Forelimb muscle (tissue), 1 donor: ENCODE data around the gene RHBDF1. TPM values are rescaled to one million over a fixed set of nuclear protein-coding genes. Genes with fewer than 3 reads are reported as not detected.
"Not testable (repeated sequence)": the region's sequence is repeated elsewhere in the genome, so short reads cannot be mapped to it uniquely, and the experiment has no call there.

Source experiments
- DNase-seq: peaks from one replicate; pipeline ENCODE4 v3.0.0-alpha.2; 2013; ENCODE audit warnings: low read depth
- polyA plus RNA-seq: library from polyadenylated mRNA; unstranded; fragments of 120-200 nt; gene quantifications from one replicate; pipeline ENCODE4 v1.2.1, GENCODE V29; 2013; ENCODE audit not compliant: insufficient read length

RHBDF1 gene
- polyA plus RNA-seq, 1 donor, result 38.1 TPM

DNA sequence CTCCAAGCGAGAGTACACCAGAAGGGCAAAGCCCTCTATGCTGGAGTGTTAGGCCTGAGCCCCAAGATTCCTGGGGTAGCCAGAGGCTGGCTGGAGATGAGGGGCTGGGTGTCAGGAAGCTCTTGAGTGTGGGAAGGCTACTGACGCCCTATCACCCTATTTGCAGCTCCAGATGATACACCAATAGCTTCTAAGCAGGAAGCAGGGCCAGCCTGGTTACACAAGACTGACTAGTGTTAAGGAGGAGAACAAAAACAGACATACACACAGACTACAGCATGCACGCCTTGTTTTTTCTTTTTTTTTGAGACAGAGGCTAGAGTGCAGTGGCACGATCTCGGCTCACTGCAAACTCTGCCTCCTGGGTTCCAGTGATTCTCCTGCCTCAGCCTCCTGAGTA is 34.9 kb downstream of the RHBDF1 start:
- no peak for DNase-seq

- DNase-seq, result no peak
Observed at GRCh38 chr16:36336-36984, 36.0 kb downstream of the RHBDF1 start.

- DNase-seq, result no peak
Observed at GRCh38 chr16:35678-36305, 36.6 kb downstream of the RHBDF1 start.

GRCh38 chr16:35011-35677 is 37.3 kb downstream of the RHBDF1 start:
- no peak for DNase-seq

GRCh38 chr16:34648-34987 is 37.8 kb downstream of the RHBDF1 start:
- no peak for DNase-seq

GRCh38 chr16:33877-34647 is 38.4 kb downstream of the RHBDF1 start:
- DNase-seq, result no peak

DNA sequence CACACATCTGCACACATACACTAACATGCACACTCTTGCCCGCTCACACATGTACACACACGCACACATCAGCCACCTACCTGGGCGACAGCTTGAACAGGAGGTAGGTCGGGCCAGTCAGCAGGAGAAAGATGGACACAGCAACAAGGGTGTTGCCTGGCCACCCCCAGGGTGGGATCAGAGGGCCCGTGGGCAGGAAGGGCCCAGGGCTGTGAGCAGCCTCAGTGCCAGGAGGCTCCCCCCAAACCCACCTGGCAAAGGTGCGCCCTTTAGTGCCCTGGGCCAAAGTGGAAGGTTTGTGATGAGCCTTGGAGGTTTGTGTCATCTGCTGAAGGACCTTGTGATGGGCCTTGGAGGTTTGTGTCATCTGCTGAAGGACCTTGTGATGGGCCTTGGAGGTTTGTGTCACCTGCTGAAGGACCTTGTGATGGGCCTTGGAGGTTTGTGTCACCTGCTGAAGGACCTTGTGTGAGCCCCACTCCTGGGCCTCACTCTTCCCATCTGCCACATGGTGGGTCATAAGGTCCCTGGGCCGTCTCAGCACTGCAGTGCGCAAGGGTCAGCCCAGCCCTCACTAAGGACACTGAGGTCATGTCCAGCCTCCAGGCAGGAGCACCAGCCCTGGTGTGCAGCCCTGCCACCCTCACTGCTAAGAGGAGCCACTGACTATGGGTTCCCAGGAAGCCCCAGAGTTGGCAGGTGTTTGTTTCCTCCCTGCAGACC is 39.1 kb downstream of the RHBDF1 start:
- DNase-seq, result not testable (repeated sequence)

GRCh38 chr16:30627-31026 is 41.8 kb downstream of the RHBDF1 start:
- DNase-seq, result not testable (repeated sequence)

GRCh38 chr16:25926-26348 is 46.5 kb downstream of the RHBDF1 start:
- not testable (repeated sequence) for DNase-seq

- not testable (repeated sequence) for DNase-seq
Observed at GRCh38 chr16:24151-24550, 48.3 kb downstream of the RHBDF1 start.

DNA sequence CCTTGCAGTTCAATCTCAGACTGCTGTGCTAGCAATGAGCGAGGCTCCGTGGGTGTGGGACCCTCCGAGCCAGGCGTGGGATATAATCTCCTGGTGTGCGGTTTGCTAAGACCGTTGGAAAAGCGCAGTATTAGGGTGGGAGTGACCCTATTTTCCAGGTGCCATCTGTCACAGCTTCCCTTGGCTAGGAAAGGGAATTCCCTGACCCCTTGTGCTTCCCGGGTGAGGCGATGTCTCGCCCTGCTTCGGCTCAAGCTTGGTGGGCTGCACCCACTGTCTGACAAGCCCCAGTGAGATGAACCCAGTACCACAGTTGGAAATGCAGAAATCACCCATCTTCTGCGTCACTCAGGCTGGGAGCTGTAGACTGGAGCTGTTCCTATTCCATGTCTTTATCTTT is 51.5 kb downstream of the RHBDF1 start:
- not testable (repeated sequence) for DNase-seq

GRCh38 chr16:17062-17765 is 55.2 kb downstream of the RHBDF1 start:
- not testable (repeated sequence) for DNase-seq

GRCh38 chr16:10772-11171 is 61.7 kb downstream of the RHBDF1 start:
- not testable (repeated sequence) for DNase-seq

DNA sequence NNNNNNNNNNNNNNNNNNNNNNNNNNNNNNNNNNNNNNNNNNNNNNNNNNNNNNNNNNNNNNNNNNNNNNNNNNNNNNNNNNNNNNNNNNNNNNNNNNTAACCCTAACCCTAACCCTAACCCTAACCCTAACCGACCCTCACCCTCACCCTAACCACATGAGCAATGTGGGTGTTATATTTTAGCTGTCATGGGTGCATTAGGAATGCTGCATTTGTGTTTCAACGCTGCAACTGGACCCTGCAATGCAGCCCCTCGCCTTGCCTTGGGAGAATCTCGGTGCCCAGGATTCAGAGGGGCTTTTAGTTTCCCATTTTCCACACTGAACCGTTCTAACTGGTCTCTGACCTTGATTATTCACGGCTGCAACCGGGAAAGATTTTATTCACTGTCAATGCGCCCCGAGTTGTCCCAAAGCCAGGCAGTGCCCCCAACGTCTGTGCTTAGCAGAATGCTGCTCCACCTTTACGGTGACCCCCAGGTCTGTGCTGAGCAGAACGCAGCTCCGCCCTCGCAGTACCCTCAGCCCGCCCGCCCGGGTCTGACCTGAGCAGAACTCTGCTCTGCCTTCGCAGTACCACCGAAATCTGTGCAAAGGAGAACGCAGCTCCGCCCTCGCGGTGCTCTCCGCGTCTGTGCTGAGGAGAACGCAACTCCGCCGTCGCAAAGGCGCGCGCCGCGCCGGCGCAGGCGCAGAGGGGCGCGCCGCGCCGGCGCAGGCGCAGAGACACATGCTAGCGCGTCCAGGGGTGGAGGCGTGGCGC is 62.3 kb downstream of the RHBDF1 start:
- DNase-seq, result no peak

Other genes with a start within 250 kb of the RHBDF1 start
- gene POLR3K, start 19.0 kb downstream of the RHBDF1 start, polyA plus RNA-seq, result 6.7 TPM
- gene SNRNP25, start 18.8 kb downstream of the RHBDF1 start, polyA plus RNA-seq, result 30.6 TPM
- gene MPG, start 5.6 kb upstream of the RHBDF1 start, polyA plus RNA-seq, result 23.4 TPM
- gene NPRL3, start 66.0 kb upstream of the RHBDF1 start, polyA plus RNA-seq, result 25.5 TPM
- gene HBZ, start 80.0 kb upstream of the RHBDF1 start, polyA plus RNA-seq, result 4.9 TPM
- gene HBM, start 93.3 kb upstream of the RHBDF1 start, polyA plus RNA-seq, result 6.8 TPM
- gene HBA2, start 100.2 kb upstream of the RHBDF1 start, polyA plus RNA-seq, result 3,429 TPM
- gene HBA1, start 104.0 kb upstream of the RHBDF1 start, polyA plus RNA-seq, result 2,062 TPM
- gene HBQ1, start 107.8 kb upstream of the RHBDF1 start, polyA plus RNA-seq, result 1.4 TPM
- 67.5 TPM for gene LUC7L, start 156.8 kb upstream of the RHBDF1 start, polyA plus RNA-seq
- 36.3 TPM for gene FAM234A, start 162.2 kb upstream of the RHBDF1 start, polyA plus RNA-seq
- 3.6 TPM for gene RGS11, start 203.3 kb upstream of the RHBDF1 start, polyA plus RNA-seq
- gene ARHGDIG, start 208.0 kb upstream of the RHBDF1 start, polyA plus RNA-seq, result 0.82 TPM
- 0.68 TPM for gene PDIA2, start 210.5 kb upstream of the RHBDF1 start, polyA plus RNA-seq